ENCODE results near the gene EFS. TPM values are rescaled to one million over a fixed set of nuclear protein-coding genes. Genes with fewer than 3 reads are reported as not detected.

EFS gene
- total RNA-seq, 1 experiment from 2014 or later, result 0.36 TPM

DNA sequence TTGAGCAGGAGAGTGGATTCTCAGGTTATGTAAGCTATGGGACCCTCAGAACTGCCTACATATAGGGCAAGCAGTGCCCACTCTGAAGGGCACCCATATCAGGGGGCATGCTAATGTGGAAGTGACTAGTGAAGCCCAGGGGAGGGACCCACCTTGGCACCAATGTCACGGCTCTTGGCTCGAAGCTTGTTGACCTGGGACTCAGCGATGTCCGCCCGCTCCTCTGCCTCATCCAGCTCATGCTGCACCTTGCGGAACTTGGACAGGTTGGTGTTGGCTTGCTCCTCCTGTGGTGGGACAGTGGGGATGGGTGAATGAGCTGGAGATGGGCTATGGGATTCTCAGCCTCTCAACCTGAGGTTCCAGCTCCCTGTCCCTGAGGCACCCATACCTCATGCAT lies 17.3 kb upstream of the EFS start:
- no peak for ATAC-seq
- CTCF ChIA-PET, result no interaction called here

DNA sequence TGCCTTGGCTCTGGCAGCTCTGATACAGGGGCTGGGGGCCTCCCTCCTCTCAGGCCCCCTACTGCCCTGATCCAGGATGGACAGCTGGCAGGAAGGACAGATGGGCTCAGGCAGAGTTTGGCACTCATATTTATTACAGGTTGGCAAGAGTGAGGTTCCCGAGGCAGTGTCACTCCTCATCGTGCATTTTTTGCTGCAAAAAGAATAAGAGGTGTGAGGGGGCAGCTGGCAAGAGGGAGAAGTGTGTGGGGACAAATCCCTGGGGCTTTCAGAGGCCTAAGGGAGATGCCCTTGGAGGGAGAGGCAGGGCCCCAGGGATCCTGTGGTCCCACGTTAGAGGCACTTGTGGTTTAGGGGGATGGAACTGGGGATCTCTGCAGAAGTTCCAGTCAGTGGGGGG lies 16.9 kb upstream of the EFS start:
- H3K4me3 ChIP-seq (ENCODE audit: low read length), result no peak overlapping the region
- no peaks in the 10 kb centered on the region for H3K79me2 ChIP-seq (ENCODE audit: low read length)
- H4K20me1 ChIP-seq (ENCODE audit: low read length), result no peaks in the 10 kb centered on the region
- H3K36me3 ChIP-seq (ENCODE audit: low read depth, low read length), result no peaks in the 10 kb centered on the region
- no peaks in the 10 kb centered on the region for H3K9me2 ChIP-seq (replicated peaks; ENCODE audit: low read length)
- no peak overlapping the region for H3K27ac ChIP-seq (ENCODE audit: low read length)
- CTCF ChIA-PET, result no interaction called here
- H2AFZ ChIP-seq (ENCODE audit: low read length), result no peak overlapping the region
- POLR2A ChIA-PET (ENCODE audit: unreplicated experiment), result no interaction called here
- H3K9me3 ChIP-seq (ENCODE audit: low read length), result no peaks in the 10 kb centered on the region
- H3K9ac ChIP-seq (ENCODE audit: low read length), result no peak overlapping the region
- H3F3A ChIP-seq (ENCODE audit: low read length, unreplicated experiment), result no peaks in the 10 kb centered on the region
- no peak overlapping the region for H3K4me2 ChIP-seq (ENCODE audit: low read length)
- H3K27me3 ChIP-seq (ENCODE audit: low read length), result peaks cover 41% of the 10 kb centered on the region
- H3K4me1 ChIP-seq (ENCODE audit: insufficient read depth, low read length), result no peaks in the 10 kb centered on the region
- no TSS peak for BruUV-seq (replicated peaks)
- TF ChIP-seq EZH2phosphoT487 (IDR thresholded peaks at IDR 0.05; ENCODE audit: borderline replicate concordance, low read length) (no peak), EZH2 (IDR thresholded peaks at IDR 0.05; ENCODE audit: low read length, unreplicated experiment) (no peak)
- TF ChIP-seq, protein P1, sequence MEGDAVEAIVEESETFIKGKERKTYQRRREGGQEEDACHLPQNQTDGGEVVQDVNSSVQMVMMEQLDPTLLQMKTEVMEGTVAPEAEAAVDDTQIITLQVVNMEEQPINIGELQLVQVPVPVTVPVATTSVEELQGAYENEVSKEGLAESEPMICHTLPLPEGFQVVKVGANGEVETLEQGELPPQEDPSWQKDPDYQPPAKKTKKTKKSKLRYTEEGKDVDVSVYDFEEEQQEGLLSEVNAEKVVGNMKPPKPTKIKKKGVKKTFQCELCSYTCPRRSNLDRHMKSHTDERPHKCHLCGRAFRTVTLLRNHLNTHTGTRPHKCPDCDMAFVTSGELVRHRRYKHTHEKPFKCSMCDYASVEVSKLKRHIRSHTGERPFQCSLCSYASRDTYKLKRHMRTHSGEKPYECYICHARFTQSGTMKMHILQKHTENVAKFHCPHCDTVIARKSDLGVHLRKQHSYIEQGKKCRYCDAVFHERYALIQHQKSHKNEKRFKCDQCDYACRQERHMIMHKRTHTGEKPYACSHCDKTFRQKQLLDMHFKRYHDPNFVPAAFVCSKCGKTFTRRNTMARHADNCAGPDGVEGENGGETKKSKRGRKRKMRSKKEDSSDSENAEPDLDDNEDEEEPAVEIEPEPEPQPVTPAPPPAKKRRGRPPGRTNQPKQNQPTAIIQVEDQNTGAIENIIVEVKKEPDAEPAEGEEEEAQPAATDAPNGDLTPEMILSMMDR (conservative IDR thresholded peaks at IDR 0.05; ENCODE audit: low read depth, low read length), result no peak
- ATAC-seq, result no peak
- intact Hi-C loops (cut with micrococcal nuclease), result no loop called here
- DNase-seq, result no peak

More for the DNA sequence above, 17.3 kb upstream of the EFS start:
- Histone ChIP-seq H3K27me3 (ENCODE audit: low read length) (peaks cover 45% of the 10 kb centered on the region), H3K4me1 (ENCODE audit: insufficient read depth, low read length) (no peaks in the 10 kb centered on the region), H3K9me2 (replicated peaks; ENCODE audit: low read length) (no peaks in the 10 kb centered on the region), H3K79me2 (ENCODE audit: low read length) (no peaks in the 10 kb centered on the region), H3K27ac (ENCODE audit: low read length) (no peak overlapping the region), H3K9ac (ENCODE audit: low read length) (no peak overlapping the region), H3F3A (ENCODE audit: low read length, unreplicated experiment) (no peaks in the 10 kb centered on the region), H3K4me3 (ENCODE audit: low read length) (no peak overlapping the region), H4K20me1 (ENCODE audit: low read length) (no peaks in the 10 kb centered on the region), H3K9me3 (ENCODE audit: low read length) (no peaks in the 10 kb centered on the region), H2AFZ (ENCODE audit: low read length) (no peak overlapping the region), H3K4me2 (ENCODE audit: low read length) (no peak overlapping the region), H3K36me3 (ENCODE audit: low read depth, low read length) (no peaks in the 10 kb centered on the region)
- TF ChIP-seq EZH2phosphoT487 (IDR thresholded peaks at IDR 0.05; ENCODE audit: borderline replicate concordance, low read length), result no peak
- TF ChIP-seq EZH2 (IDR thresholded peaks at IDR 0.05; ENCODE audit: low read length, unreplicated experiment), result no peak
- TF ChIP-seq, protein P1 (conservative IDR thresholded peaks at IDR 0.05; ENCODE audit: low read depth, low read length), result no peak
- intact Hi-C loops (cut with micrococcal nuclease), result no loop called here
- BruUV-seq (replicated peaks), result no TSS peak
- no peak for DNase-seq
- POLR2A ChIA-PET (ENCODE audit: unreplicated experiment), result no interaction called here

DNA sequence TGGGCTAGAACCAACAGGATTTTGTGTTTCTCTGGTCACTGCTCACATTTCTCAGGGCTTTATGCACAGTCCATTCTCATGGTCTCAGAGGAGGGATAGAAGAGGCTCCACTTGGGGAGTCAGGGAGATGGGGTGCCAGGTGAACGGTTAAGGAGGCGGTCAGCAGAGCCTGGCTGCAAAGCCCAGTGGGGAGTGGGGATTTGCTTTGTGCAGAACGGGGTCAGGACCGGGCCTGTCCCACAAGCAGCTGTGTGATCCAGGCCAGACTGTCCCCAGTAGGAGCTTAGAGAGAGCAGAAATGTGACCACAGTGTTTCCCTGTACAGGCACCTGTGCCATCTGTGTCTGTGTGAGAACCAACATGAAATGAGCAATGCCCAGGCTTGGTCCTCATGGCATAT lies 16.0 kb upstream of the EFS start:
- no peak overlapping the region for H3K4me2 ChIP-seq (ENCODE audit: low read length)
- ChIA-PET POLR2A (ENCODE audit: unreplicated experiment) (no interaction called here), CTCF (no interaction called here)
- no peak overlapping the region for H3K27ac ChIP-seq (ENCODE audit: low read length)
- no peak for ATAC-seq
- no peaks in the 10 kb centered on the region for H3K79me2 ChIP-seq (ENCODE audit: low read length)
- H3K9ac ChIP-seq (ENCODE audit: low read length), result no peak overlapping the region
- H3F3A ChIP-seq (ENCODE audit: low read length, unreplicated experiment), result no peaks in the 10 kb centered on the region
- no TSS peak for BruUV-seq (replicated peaks)
- no peaks in the 10 kb centered on the region for H3K9me2 ChIP-seq (replicated peaks; ENCODE audit: low read length)
- H3K4me1 ChIP-seq (ENCODE audit: insufficient read depth, low read length), result no peaks in the 10 kb centered on the region
- H3K36me3 ChIP-seq (ENCODE audit: low read depth, low read length), result no peaks in the 10 kb centered on the region
- no peak overlapping the region for H2AFZ ChIP-seq (ENCODE audit: low read length)
- intact Hi-C loops (cut with micrococcal nuclease), result loop anchor here (1.0 kb wide), 2 partner anchors 53 to 116 kb away; no protein-coding TSS in a partner anchor
- DNase-seq, result no peak
- no peaks in the 10 kb centered on the region for H4K20me1 ChIP-seq (ENCODE audit: low read length)
- H3K9me3 ChIP-seq (ENCODE audit: low read length), result no peaks in the 10 kb centered on the region
- peaks cover 41% of the 10 kb centered on the region for H3K27me3 ChIP-seq (ENCODE audit: low read length)
- H3K4me3 ChIP-seq (ENCODE audit: low read length), result no peak overlapping the region
- TF ChIP-seq, protein P1 (conservative IDR thresholded peaks at IDR 0.05; ENCODE audit: low read depth, low read length), result no peak
- no peak for TF ChIP-seq EZH2 (IDR thresholded peaks at IDR 0.05; ENCODE audit: low read length, unreplicated experiment)
- no peak for TF ChIP-seq EZH2phosphoT487 (IDR thresholded peaks at IDR 0.05; ENCODE audit: borderline replicate concordance, low read length)
